Smooth muscle cell (in vitro differentiated cells): ENCODE data around the gene PGM5. TPM values are rescaled to one million over a fixed set of nuclear protein-coding genes. Genes with fewer than 3 reads are reported as not detected.
"Not testable (repeated sequence)": the region's sequence is repeated elsewhere in the genome, so short reads cannot be mapped to it uniquely, and the experiment has no call there.

Source experiments
- DNase-seq: peaks from one replicate; lab custom pipeline; 2025; ENCODE audit not compliant: unreplicated experiment; lab: John Stamatoyannopoulos, UW
- H2AFZ ChIP-seq: fragments of 200-600 bp; sonication (generic); 2 replicates; pipeline ENCODE4 v1.6.0; 2016; ENCODE audit warnings: antibody characterized with exemption, low read depth, mild to moderate bottlenecking
- H3F3A ChIP-seq: fragments of 200-600 bp; sonication (generic); 2 replicates; pipeline ENCODE4 v1.6.0; 2017; ENCODE audit warnings: antibody characterized with exemption, low read depth
- H3K27ac ChIP-seq: fragments of 200-600 bp; sonication (generic); 2 replicates; pipeline ENCODE4 v1.5.1; 2016; ENCODE audit warnings: low read depth, mild to moderate bottlenecking
- H3K27me3 ChIP-seq: fragments of 200-600 bp; sonication (generic); 2 replicates; pipeline ENCODE4 v1.6.1; 2016; ENCODE audit warnings: low read depth, mild to moderate bottlenecking
- H3K36me3 ChIP-seq: fragments of 200-600 bp; sonication (generic); 2 replicates; pipeline ENCODE4 v1.5.1; 2016; ENCODE audit warnings: low read depth
- H3K4me1 ChIP-seq: fragments of 200-600 bp; sonication (generic); 2 replicates; pipeline ENCODE4 v1.5.1; 2016; ENCODE audit warnings: low read depth
- H3K4me2 ChIP-seq: fragments of 200-600 bp; sonication (generic); 2 replicates; pipeline ENCODE4 v1.6.0; 2016; ENCODE audit warnings: mild to moderate bottlenecking
- H3K4me3 ChIP-seq: fragments of 200-600 bp; sonication (generic); 2 replicates; pipeline ENCODE4 v1.5.1; 2016; ENCODE audit warnings: mild to moderate bottlenecking
- H3K79me2 ChIP-seq: fragments of 200-600 bp; sonication (generic); 2 replicates; pipeline ENCODE4 v1.6.0; 2016; ENCODE audit warnings: low read depth, mild to moderate bottlenecking
- H3K9ac ChIP-seq: fragments of 200-600 bp; sonication (generic); 2 replicates; pipeline ENCODE4 v1.6.0; 2016; ENCODE audit warnings: low read depth
- H3K9me3 ChIP-seq: fragments of 200-600 bp; sonication (generic); replicated peaks from 2 replicates; pipeline ENCODE4 v1.5.1; 2016; ENCODE audit warnings: low read depth
- H4K20me1 ChIP-seq: fragments of 200-600 bp; sonication (generic); 2 replicates; pipeline ENCODE4 v1.6.0; 2016; ENCODE audit warnings: low read depth
- WGBS: methylation state at CpG from one replicate; pipeline ENCODE4 v1.1.7; 2016; ENCODE audit warnings: low lambda C conversion rate; 5-methylcytosine and 5-hydroxymethylcytosine counted together
- polyA plus RNA-seq: library from polyadenylated mRNA; unstranded; fragments of >200 nt; fragmentation: Nextera tagmentation; extraction: Ambion mirVana; gene quantifications from 2 replicates; pipeline ENCODE4 v1.2.1, GENCODE V29; 2016
- total RNA-seq: library from RNA; depleted of rRNA; stranded (reverse); fragments of >200 nt; gene quantifications from 2 replicates; pipeline ENCODE4 v1.2.3, GENCODE V29; 2014

PGM5 gene
- 3.0 and 5.6 TPM in 2 replicates for total RNA-seq
- polyA plus RNA-seq = 0.77 and 1.8 TPM in 2 replicates

GRCh38 chr9:68356380-68357118 is at the start of gene PGM5:
PGM5 (plus strand) TSS chr9:68356611; CDS start chr9:68357128, 517 bp downstream.
- H3K9ac ChIP-seq = peak within 1 kb of the TSS; percentile 51
- H3K27ac ChIP-seq, DNase-seq, H3K36me3 ChIP-seq, H4K20me1 ChIP-seq, H3F3A ChIP-seq, H3K9me3 ChIP-seq, H3K4me1 ChIP-seq, H3K79me2 ChIP-seq, H3K27me3 ChIP-seq: not testable (repeated sequence)
- peak within 1 kb of the TSS; percentile 90 for H2AFZ ChIP-seq
- H3K4me2 ChIP-seq = peak within 1 kb of the TSS; percentile 88
- H3K4me3 ChIP-seq = peak within 1 kb of the TSS; percentile 90
- WGBS = 1% methylated on average over 25 of the region's 58 CpGs

- not testable (repeated sequence) for H3F3A ChIP-seq, H3K9me3 ChIP-seq, DNase-seq, H3K36me3 ChIP-seq, H3K9ac ChIP-seq, H4K20me1 ChIP-seq, H3K4me1 ChIP-seq, H3K27me3 ChIP-seq, H3K4me3 ChIP-seq, H3K79me2 ChIP-seq, H3K4me2 ChIP-seq, H2AFZ ChIP-seq, H3K27ac ChIP-seq
- 40% methylated on average over 18 of the region's 35 CpGs for WGBS
These were observed 49.3 kb upstream of the PGM5 start for GRCh38 chr9:68307127-68307526.

GRCh38 chr9:68307654-68308053 is 48.8 kb upstream of the PGM5 start:
- H3K4me2 ChIP-seq, H4K20me1 ChIP-seq, H3K27ac ChIP-seq, DNase-seq, H2AFZ ChIP-seq, H3F3A ChIP-seq, H3K79me2 ChIP-seq, H3K4me1 ChIP-seq, H3K9me3 ChIP-seq, H3K4me3 ChIP-seq, H3K9ac ChIP-seq, H3K36me3 ChIP-seq, H3K27me3 ChIP-seq: not testable (repeated sequence)
- WGBS = 39% methylated on average over 21 of the region's 21 CpGs

GRCh38 chr9:68311208-68311607 is 45.2 kb upstream of the PGM5 start:
- not testable (repeated sequence) for DNase-seq, H3K9me3 ChIP-seq, H3K9ac ChIP-seq, H3K4me2 ChIP-seq, H3K27me3 ChIP-seq, H3K4me1 ChIP-seq, H3K27ac ChIP-seq, H3F3A ChIP-seq, H3K36me3 ChIP-seq, H3K4me3 ChIP-seq, H4K20me1 ChIP-seq, H3K79me2 ChIP-seq, H2AFZ ChIP-seq
- no CpG with 5 or more reads among the region's 5 CpGs for WGBS

GRCh38 chr9:68318209-68318608 is 38.2 kb upstream of the PGM5 start:
- not testable (repeated sequence) for DNase-seq, H3K9ac ChIP-seq, H2AFZ ChIP-seq, H3K79me2 ChIP-seq, H4K20me1 ChIP-seq, H3K27ac ChIP-seq, H3K27me3 ChIP-seq, H3K4me2 ChIP-seq, H3K4me1 ChIP-seq, H3K4me3 ChIP-seq, H3K9me3 ChIP-seq, H3K36me3 ChIP-seq, H3F3A ChIP-seq
- WGBS = 81% methylated on average over 10 of the region's 10 CpGs

GRCh38 chr9:68323749-68324148 is 32.7 kb upstream of the PGM5 start:
- 63% methylated on average over 2 of the region's 24 CpGs for WGBS
- H3F3A ChIP-seq, H3K4me2 ChIP-seq, H3K36me3 ChIP-seq, H3K79me2 ChIP-seq, H3K9me3 ChIP-seq, H3K27me3 ChIP-seq, H3K27ac ChIP-seq, H2AFZ ChIP-seq, H3K4me1 ChIP-seq, H3K9ac ChIP-seq, H3K4me3 ChIP-seq, DNase-seq, H4K20me1 ChIP-seq: not testable (repeated sequence)

- not testable (repeated sequence) for H3K79me2 ChIP-seq, H4K20me1 ChIP-seq, H3K4me2 ChIP-seq, H3K4me1 ChIP-seq, DNase-seq, H3K9ac ChIP-seq, H2AFZ ChIP-seq, H3K9me3 ChIP-seq, H3K27ac ChIP-seq, H3F3A ChIP-seq, H3K36me3 ChIP-seq, H3K4me3 ChIP-seq, H3K27me3 ChIP-seq
- 40% methylated on average over 1 of the region's 20 CpGs for WGBS
These were observed 31.9 kb upstream of the PGM5 start for GRCh38 chr9:68324518-68324917.

GRCh38 chr9:68329106-68329505 is 27.3 kb upstream of the PGM5 start:
- 65% methylated on average over 2 of the region's 4 CpGs for WGBS
- H2AFZ ChIP-seq = not testable (repeated sequence)

More at GRCh38 chr9:68329106-68329505, 27.3 kb upstream of the PGM5 start:
- H3K4me1 ChIP-seq, H3K36me3 ChIP-seq, H3K27ac ChIP-seq, H3K79me2 ChIP-seq, DNase-seq, H3K9me3 ChIP-seq, H3K27me3 ChIP-seq, H4K20me1 ChIP-seq, H3K9ac ChIP-seq, H3F3A ChIP-seq, H3K4me2 ChIP-seq, H3K4me3 ChIP-seq: not testable (repeated sequence)
